ENCODE data around the gene TRIM69.
"Not testable (repeated sequence)": the region's sequence is repeated elsewhere in the genome, so short reads cannot be mapped to it uniquely, and the experiment has no call there.

TRIM69 gene

DNA sequence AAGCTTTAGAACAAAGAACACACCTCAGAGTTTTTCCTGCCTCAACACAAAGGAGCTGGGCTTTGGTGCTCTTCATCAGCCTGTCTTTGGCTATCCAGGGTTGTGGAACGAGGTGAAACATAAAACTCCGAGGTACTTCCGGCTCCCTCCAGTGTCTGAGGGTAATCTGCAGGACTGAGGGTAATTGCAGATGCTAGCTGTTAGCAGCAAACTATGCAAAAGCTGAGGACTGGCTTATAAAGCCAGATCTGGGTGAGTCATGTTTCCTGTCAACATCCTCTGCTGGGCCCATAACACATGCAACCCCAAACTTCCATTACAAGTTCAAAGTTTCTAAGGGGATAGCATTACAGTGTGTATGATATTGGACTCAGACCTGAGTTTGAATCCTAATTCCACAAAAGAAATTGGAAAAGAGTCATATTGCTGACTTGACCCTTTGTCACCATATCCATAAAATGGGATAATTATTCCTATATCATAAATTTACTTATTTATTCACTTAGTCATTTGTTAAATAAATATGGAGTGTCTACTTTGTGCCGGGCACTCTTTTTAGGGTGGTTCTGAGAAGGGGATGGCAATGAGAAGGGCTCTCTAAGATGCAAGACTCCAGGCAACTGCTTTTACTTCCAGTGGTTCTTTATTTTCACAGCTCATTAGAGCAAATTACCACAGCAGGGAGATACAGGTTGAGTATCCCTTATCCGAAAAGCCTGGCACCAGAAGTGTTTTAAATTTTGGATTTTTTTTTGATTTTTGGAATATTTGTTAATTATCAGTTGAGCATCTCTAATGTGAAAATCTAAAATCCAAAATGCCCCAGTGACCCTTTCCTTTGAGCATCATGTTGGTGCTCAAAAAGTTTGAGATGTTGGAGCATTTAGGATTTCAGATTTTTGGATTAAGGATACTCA lies 9.5 kb upstream of the TRIM69 start:
- peak; percentile 97 for DNase-seq (ENCODE audit: low read depth)

DNA sequence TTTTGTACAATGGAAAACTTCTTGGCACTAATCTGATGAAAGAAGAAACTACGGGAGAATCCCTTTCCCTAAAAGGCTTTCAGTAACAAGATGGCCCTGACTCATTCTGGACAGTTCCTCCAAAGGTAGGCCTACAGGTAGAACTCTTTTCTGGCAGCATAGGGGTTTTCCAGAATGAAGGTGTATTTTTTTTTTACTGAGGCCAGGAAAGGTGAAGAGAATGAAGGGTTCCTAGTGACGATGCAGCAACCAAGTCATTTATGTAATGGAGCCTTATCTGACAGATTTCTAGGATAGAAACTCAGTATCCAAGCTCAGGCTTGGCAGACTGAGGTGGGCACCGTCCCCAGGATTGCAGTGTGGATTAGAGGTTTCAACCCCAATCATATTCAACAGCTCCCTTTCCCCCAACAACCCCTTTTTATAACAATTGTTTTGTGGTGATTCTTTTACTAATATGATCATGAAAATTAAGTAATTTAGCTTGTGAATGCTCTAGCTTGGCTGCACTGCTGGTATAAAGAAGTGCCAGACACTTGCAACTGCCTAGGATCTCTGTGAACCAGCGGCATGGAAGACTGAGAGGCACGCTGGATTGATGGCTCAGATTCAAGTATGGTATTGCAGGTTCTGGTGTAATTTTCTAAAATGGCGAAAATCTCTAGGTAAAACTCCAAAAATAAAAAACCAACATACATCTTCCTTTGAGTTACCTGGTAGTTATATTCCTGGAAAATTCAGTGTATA lies 8.7 kb upstream of the TRIM69 start:
- DNase-seq (ENCODE audit: low read depth), result peak; percentile 68
- TF ChIP-seq, protein P1, sequence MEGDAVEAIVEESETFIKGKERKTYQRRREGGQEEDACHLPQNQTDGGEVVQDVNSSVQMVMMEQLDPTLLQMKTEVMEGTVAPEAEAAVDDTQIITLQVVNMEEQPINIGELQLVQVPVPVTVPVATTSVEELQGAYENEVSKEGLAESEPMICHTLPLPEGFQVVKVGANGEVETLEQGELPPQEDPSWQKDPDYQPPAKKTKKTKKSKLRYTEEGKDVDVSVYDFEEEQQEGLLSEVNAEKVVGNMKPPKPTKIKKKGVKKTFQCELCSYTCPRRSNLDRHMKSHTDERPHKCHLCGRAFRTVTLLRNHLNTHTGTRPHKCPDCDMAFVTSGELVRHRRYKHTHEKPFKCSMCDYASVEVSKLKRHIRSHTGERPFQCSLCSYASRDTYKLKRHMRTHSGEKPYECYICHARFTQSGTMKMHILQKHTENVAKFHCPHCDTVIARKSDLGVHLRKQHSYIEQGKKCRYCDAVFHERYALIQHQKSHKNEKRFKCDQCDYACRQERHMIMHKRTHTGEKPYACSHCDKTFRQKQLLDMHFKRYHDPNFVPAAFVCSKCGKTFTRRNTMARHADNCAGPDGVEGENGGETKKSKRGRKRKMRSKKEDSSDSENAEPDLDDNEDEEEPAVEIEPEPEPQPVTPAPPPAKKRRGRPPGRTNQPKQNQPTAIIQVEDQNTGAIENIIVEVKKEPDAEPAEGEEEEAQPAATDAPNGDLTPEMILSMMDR (IDR thresholded peaks at IDR 0.05; ENCODE audit: insufficient read depth, low read depth, low read length, missing control alignments), result no peak
- H3K4me3 ChIP-seq (ENCODE audit: low read depth, low read length), result peak overlapping the region; percentile 60

More for the DNA sequence above, 9.5 kb upstream of the TRIM69 start:
- TF ChIP-seq, protein P1 (IDR thresholded peaks at IDR 0.05; ENCODE audit: insufficient read depth, low read depth, low read length, missing control alignments), result no peak
- peak overlapping the region; percentile 60 for H3K4me3 ChIP-seq (ENCODE audit: low read depth, low read length)

DNA sequence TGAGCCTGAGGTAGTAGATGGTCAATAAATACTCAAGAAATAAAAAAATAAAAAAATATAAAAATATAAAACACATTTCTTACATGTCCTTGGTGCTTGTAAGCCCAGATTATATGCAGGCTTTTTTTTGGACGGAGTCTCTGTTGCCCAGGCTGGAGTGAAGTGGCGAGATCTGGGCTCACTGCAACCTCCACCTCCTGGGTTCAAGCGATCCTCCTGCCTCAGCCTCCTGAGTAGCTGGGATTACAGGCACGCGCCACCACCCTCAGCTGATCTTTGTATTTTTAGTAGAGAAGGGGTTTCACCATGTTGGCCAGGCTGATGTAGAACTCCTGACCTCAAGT lies 8.1 kb upstream of the TRIM69 start:
- peak overlapping the region; percentile 60 for H3K4me3 ChIP-seq (ENCODE audit: low read depth, low read length)

DNA sequence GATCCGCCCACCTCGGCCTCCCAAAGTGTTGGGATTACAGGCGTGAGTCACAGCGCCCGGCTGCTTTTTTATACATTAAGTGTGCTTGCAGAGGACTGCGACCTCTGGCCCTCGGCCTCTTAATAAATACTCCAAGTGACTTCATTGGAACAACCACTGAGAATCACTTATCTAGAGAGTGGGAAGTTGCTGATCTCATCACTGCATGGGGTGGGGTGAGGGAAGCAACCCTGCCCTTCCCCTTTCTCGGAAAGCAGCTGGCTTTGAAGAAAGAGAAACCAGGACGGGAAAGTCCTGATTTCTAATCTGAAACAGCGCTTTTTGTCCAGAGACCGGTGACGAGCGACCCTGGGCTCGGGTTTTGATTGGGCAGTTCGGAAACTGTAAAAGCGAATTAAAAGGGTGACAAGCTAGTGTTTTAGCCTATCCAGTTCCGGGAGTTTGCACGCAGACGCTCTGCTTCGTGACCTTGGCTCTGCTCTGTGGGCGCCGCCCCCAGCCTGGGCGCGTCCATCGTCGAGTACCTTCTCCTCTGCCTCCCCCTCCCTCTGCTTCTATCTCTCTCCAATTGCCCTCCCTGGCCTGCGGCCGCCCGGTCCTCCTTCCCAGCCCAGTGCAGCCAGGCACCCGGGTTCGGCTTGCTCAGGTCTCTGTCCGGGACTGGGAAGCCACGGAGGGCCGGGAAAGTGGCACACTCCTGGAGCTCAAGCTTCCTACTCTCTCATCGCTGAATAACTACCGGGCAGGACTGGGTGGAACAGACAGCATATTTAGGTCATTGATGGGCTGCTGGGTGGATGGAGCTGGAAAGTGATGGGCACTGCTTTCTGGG lies 7.5 kb upstream of the TRIM69 start:
- TF ChIP-seq, protein P1 (IDR thresholded peaks at IDR 0.05; ENCODE audit: insufficient read depth, low read depth, low read length, missing control alignments), result no peak
- peak; percentile 99 for DNase-seq (ENCODE audit: low read depth)
- H3K4me3 ChIP-seq (ENCODE audit: low read depth, low read length), result peak overlapping the region; percentile 86

More for the DNA sequence above, 8.1 kb upstream of the TRIM69 start:
- DNase-seq (ENCODE audit: low read depth), result not testable (repeated sequence)

DNA sequence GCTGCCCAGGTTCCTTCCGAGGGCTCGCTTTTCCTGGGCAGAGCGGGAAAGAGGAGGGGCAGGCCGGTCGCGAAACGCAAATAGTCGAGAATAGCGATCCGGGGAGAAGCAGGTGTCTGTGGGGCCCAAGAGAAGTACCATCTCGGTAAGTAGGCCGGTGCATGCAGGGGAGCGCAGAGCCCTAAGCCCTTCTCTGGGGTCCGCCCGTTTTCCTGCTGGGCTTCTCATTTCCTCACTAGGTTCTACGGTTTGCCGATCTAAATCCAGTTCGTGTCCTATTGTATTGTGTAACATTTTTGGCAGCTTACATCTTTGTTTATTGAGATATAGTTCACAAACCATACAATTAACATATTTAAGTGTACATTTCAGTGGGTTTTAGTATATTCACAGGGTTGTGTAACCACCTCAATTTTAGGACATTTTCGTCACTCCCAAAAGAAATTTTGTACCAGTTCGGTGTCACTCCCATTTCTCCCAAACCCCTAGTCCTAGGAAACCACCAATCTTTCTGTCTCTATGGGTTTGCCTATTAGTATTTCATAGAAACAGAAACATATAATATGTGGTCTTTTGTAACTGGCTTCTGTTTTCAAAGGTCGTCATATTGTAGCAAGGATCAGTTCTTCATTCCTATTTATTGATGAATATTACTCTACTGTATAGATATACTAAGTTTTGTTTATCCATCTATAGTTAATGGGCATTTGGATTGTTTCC lies 6.8 kb upstream of the TRIM69 start:
- TF ChIP-seq, protein P1 (IDR thresholded peaks at IDR 0.05; ENCODE audit: insufficient read depth, low read depth, low read length, missing control alignments), result no peak
- peak; percentile 72 for DNase-seq (ENCODE audit: low read depth)
- H3K4me3 ChIP-seq (ENCODE audit: low read depth, low read length), result peak overlapping the region; percentile 86

DNA sequence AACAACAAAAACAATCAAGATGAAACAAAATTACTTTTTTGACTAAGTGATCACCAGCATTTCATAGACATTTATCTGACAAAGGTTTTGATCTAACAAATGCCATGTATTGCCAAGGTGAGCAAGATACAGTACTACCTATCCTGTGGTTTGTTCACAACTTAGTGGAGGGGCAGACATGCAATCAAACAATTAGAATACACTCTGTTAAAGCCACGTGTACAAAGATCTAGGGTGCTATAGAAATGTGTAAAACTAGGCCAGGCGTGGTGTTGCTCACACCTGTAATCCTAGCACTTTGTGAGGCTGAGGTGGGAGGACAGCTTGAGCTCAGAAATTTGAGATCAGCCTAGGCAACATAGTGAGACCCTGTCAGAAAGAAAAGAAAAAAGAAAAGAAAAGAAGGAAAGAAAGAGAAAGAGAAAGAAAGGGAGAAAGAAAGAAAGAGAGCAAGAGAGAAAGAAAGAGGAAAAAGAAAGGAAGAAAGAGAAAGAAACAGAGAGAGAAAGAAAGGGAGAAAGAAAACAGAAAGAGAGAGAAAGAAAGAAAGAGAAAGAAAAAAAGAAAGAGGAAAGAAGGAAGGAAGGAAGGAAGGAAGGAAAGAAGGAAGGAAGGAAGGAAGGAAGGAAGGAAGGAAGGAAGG lies 1.4 kb upstream of the TRIM69 start:
- DNase-seq (ENCODE audit: low read depth), result no peak
- peak overlapping the region; percentile 51 for H3K4me3 ChIP-seq (ENCODE audit: low read depth, low read length)
- TF ChIP-seq, protein P1 (IDR thresholded peaks at IDR 0.05; ENCODE audit: insufficient read depth, low read depth, low read length, missing control alignments), result no peak

Data from GM12865 (cell line).